SK-N-SH (cell line): ENCODE measurements around the gene ATF4.

Experiments used
- FOXJ3 ChIP-seq: sonication (generic); formaldehyde crosslinking; IDR thresholded peaks from 2 replicates; pipeline ENCODE4 v1.5.1; 2020; ENCODE audit warnings: mild to moderate bottlenecking, missing genetic modification reagents
- FOXM1 ChIP-seq: IDR thresholded peaks from 2 replicates; pipeline ENCODE4 v1.4.0; 2012; ENCODE audit warnings: low read depth, mild to moderate bottlenecking
- REST ChIP-seq: IDR thresholded peaks from 2 replicates; pipeline ENCODE4 v1.6.1; 2012; ENCODE audit warnings: mild to moderate bottlenecking, low read depth, low read length, moderate library complexity

GRCh38 chr22:39481595-39481994, 38.8 kb upstream of the ATF4 start:
- TF ChIP-seq FOXJ3 (CRISPR knock-in tag) (no peak), REST (no peak), FOXM1 (no peak)
